ENCODE measurements around the gene PTPN1. TPM values are rescaled to one million over a fixed set of nuclear protein-coding genes. Genes with fewer than 3 reads are reported as not detected.

Gene PTPN1
- total and polyA plus RNA-seq, 2 of the 13 experiments (the other 11 are each of a cell fraction or from before 2014, with no cell fraction given): 17.7 to 37.2 TPM

GRCh38 chr20:50625986-50626677 is 115.9 kb downstream of the PTPN1 start (continued):
- TF ChIP-seq ZBTB40 (IDR thresholded peaks at IDR 0.05) (no peak), ZBTB40 (CRISPR knock-in tag; IDR thresholded peaks at IDR 0.05) (no peak), ZFP82 (CRISPR knock-in tag; IDR thresholded peaks at IDR 0.05; ENCODE audit: borderline replicate concordance) (no peak), PHF20 (CRISPR knock-in tag; IDR thresholded peaks at IDR 0.05) (no peak), HES4 (CRISPR knock-in tag; IDR thresholded peaks at IDR 0.05; ENCODE audit: borderline replicate concordance) (no peak), SETDB1 (CRISPR knock-in tag; IDR thresholded peaks at IDR 0.05; ENCODE audit: borderline replicate concordance) (no peak), HIC2 (CRISPR knock-in tag; IDR thresholded peaks at IDR 0.05; ENCODE audit: low read depth) (peak; percentile 44; the same call in 1 of the 2 replicates), CBFB (CRISPR knock-in tag; IDR thresholded peaks at IDR 0.05) (peak; percentile 37; the same call in 1 of the 2 replicates), ZNF562 (CRISPR knock-in tag; IDR thresholded peaks at IDR 0.05; ENCODE audit: borderline replicate concordance) (no peak), ZBTB3 (CRISPR knock-in tag; IDR thresholded peaks at IDR 0.05; ENCODE audit: borderline replicate concordance, low read depth) (no peak), ZNF629 (CRISPR knock-in tag; conservative IDR thresholded peaks at IDR 0.05) (0 out of 2 replicates have a peak, but pooled peaks have one; percentile 10), TRIM24 (CRISPR knock-in tag; IDR thresholded peaks at IDR 0.05) (no peak), ZNF75D (CRISPR knock-in tag; IDR thresholded peaks at IDR 0.05; ENCODE audit: borderline replicate concordance) (no peak), USF2 (IDR thresholded peaks at IDR 0.05; ENCODE audit: low read depth, low read length) (no peak), USF2 (CRISPR knock-in tag; IDR thresholded peaks at IDR 0.05; ENCODE audit: borderline replicate concordance) (no peak), NCOA2 (CRISPR knock-in tag; IDR thresholded peaks at IDR 0.05) (peak; percentile 16; the same call in 1 of the 2 replicates), SIX1 (CRISPR knock-in tag; IDR thresholded peaks at IDR 0.05; ENCODE audit: borderline replicate concordance) (peak; percentile 72; the same call in 1 of the 2 replicates)
